ENCODE results near the gene NUP210.

NUP210 gene

DNA sequence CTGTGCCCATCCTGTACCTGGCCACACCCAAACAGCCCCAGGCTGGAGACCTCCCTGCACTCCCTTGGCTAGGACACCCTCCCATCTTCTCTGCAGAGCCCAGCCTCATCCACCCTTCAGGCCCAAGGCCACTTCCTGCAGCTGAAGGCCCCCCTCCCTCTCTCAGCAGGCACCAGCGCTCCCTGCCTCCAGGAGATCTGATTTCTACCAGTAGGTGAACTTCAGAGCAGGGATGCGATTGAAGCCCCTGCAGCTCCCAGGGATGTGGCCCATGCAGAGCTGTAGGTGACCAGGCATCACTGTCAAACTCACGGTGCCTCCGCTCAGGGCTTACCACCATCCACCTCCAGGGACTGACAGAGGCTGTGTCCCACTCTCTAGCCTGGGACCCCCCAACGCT, 96.3 kb downstream of the NUP210 start:
- DNase-seq (ENCODE audit: low read depth in 2 of 2) = no peak

DNA sequence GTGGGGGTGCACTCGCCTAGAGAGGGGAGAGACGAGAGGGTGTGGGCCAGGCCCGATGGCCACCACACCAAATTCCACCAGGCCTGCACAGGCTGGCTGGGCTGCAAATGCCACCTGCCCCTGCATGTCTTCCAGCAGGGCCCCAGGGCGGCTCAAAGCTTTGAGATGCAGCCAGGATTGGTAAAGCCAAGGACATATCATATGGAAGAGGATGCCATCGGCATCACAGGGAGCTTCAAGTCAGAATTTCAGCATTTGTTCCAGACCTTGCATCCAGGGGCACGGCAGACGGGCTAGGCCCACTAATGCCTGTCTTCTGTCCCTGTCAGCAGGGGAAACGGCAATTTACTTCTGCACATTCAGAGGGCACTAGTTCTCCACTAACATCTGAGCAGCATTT, 97.8 kb downstream of the NUP210 start:
- DNase-seq (ENCODE audit: low read depth in 2 of 2) = no peak

DNA sequence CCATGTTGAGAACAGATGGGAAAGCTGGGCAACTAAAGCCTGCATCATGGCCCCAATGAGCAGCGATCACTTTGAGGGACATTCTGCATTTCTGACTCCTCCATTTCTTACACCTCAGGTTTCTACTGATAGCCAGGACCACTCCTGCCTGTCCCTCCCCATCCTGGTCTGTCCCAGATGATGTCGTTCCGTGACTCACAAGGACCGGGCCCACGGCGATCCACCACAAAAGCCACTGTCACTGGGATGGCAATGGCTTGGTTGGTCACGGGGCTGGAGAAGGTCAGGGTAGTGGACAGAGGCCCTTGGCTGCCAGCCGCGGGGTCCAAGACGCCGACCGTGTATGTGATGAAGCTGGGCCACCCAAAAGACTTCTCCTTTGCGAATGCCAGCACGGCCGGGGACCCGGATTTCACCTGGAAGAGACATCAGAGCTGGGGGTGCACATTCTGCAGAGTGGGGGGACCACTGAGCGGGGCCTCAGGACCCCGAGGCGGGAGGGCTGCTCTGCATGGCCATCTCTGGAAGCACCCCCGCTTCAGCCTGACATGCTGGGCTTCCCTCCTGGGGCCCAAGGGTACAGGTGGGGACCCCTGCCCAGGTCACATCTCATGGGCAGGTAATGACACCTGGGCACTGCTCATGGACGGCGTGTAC, 100.4 kb downstream of the NUP210 start:
- DNase-seq (ENCODE audit: low read depth in 2 of 2) = no peak

DNA sequence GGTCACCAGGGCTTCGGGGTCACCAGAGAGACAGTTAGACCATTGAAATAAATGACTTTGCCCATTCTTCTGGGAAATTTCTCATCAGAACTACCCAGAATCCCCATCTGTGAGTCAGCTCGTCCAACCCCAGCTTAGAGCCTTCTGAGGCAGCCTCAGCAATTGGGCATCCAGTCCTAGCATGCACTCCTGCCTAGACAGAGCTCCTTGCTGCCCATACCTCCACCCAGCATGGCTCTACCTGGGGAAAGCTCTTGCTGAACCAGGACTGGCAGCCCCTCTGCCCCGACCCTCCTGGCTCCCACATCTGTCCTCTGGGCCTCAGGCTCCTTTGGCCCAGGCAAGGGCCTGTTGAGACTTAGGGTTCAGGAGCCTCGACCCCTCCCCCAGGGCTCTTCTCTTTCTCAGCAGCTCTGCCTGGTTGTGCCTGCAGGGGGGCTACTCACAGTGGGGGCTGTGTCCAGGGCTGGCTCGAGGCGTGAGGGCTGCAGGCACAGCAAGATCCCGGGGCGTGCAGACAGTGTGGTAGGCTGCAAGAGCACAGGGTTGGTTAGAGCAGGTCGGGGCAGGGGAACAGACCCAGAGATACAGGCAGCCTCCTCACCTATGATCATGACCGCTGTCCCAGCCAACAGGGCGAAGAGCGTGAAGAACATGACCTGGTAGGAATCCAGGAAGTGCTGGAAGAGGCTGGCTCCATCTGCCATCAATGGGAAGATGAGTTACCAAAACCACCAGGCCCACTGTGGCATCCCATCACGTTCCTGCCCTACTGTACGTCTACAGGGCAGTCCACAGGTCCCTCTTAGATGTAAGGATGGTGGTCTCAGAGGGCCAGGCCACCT, 101.3 kb downstream of the NUP210 start:
- no peak for DNase-seq (ENCODE audit: low read depth in 2 of 2)

DNA sequence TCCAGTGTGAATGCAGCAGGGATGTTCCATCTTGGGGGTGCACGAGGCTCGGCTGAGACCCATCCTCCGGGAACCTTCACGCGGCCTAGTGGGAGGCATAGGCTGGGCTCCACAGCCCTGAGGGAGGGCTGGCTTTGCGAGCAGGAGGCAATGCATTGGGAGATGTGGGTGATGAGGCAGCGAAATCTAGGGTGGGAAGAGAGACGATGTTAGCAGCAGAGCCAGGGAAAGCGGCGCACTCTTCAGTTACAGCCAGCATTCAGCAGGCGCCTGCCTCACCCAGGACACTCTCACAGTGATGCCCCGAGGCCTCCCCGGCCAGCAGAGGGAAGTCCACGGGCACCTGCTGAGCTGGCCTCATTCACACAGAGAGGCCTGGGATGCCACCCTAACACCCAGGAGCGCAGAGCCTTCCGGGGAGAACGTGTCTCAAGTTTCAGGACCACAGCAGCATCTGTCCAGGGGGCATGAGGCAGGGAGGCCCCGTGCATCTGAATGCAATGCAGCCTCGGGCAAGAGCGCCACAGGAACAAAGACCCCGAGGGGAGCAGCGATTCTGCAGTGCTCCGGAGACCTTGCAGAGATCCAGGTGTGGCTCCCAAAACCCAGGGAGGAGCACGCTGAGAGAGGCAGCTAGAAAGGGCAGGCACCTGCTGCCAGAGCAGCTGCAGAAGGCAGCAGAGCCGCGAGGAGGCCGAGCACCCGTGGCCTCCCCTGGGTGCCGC, 102.4 kb downstream of the NUP210 start:
- no peak for DNase-seq (ENCODE audit: low read depth in 2 of 2)

DNA sequence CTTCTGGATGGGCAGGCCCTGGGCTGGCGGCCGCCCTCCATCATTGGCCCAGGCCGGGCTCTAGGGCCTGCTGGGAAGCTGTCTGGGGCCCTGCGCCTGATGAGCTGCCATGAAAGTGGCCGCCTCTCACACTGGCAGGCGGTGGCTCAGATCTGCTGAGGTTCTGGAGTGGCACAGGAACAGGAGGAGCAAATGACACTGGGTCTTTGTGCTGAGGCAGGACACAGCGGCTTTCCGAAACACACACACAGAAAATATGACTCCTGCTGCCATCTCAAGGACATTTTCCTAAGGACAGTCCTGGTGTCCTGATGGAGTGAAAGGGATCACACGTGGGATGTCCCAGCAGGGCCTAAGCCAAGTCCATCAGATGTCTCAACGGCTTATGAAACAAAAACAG, 103.5 kb downstream of the NUP210 start:
- no peak for DNase-seq (ENCODE audit: low read depth in 2 of 2)

DNA sequence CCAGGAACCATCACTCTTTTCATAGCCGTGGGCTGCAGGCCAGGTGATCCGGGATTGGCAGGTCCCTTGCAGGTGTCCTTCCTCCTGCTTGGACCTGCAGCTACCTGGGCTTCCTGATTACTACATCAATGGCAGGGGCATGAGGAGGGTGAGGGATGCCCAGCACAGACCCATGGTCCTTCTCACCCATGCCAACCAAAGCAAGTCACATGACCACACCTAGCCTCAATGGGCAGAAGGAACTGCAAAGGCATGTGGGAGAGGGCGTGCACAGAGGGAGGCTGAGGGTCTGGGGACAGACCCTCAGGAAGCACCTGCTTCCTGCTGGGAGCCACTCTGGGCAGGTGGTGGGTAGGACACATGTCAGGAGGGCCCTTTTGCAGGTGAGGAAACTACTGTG, 105.2 kb downstream of the NUP210 start:
- no peak for DNase-seq (ENCODE audit: low read depth in 2 of 2)

DNA sequence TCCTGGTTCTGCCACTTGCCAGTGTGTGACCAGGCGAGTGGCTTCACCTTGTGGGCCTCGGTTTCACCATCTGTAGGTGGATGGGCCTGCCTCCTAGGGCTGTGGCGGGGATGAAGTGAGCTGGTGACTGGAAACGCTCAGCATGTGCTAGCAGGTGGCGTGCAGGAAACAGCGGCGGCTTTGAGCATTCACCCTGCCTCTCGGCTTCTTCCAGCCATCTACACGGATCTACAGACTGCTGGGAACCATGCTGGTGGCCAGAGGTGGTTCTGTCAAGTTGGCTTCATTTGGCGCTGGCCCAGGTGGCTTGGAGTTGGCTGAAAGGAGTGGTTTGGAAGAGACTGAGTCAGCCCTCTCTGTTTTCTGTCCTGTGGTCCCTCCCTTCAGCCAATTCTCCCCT, 106.3 kb downstream of the NUP210 start:
- DNase-seq (ENCODE audit: low read depth in 2 of 2) = no peak

DNA sequence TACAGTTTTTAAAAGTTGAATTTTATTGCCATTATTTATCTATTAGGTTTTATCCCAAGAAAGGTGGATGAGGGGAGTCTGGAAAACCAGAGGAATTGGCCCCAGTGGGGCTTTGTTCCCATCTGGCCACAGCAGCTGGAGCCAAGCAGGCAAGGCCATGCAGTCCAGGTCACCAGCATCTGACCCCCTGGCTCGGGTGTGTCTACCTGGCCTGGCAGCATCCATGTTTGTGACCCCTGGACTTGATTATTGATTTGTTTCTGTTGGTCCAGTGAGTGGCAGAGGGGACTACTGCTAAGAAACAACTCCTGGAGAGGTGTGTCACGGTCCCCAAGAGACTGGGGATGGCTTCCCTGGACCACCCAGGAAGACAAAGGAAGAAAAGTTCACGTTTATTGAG, 111.1 kb downstream of the NUP210 start:
- no peak for DNase-seq (ENCODE audit: low read depth in 2 of 2)

DNA sequence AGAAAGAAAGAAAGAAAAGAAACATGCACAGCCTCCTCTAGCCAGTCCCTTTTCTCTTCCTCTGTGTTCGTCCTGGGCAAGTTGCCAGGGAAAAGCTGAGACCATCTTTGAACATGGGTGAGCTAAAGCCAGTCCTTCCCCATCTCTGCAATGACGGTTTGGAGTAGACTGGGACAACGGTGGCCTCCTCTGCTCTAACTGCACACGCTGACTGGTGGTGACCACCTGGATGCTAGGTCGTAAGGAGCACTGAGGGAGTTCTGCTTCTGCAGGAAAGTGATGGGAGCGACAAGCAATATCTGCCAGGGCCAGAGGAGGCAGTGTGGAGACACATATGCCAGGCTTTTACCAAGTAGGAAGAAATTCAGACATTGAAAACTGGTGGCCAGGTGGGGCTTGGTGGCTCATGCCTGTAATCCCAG, 111.7 kb downstream of the NUP210 start:
- DNase-seq (ENCODE audit: low read depth in 2 of 2) = no peak

DNA sequence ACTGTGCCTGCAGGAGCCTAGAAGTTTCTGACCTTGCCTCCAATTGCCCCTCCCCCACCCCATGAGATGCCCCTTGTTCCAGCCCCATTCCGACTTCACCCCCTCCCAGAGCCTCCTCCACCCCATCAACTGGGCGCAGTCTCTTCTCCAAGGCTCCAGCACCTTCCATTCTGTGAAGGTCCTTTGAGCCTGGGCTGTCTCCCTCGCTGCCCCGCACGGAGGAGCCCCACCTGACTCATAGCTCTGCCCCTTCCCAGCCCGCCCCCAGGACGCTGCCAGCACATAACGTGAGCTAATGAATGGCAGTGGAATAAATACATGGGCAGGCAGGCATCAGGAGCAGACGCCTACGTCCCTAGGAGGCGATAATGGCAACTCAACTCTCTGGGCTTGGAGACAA, 113.1 kb downstream of the NUP210 start:
- no peak for DNase-seq (ENCODE audit: low read depth in 2 of 2)

DNA sequence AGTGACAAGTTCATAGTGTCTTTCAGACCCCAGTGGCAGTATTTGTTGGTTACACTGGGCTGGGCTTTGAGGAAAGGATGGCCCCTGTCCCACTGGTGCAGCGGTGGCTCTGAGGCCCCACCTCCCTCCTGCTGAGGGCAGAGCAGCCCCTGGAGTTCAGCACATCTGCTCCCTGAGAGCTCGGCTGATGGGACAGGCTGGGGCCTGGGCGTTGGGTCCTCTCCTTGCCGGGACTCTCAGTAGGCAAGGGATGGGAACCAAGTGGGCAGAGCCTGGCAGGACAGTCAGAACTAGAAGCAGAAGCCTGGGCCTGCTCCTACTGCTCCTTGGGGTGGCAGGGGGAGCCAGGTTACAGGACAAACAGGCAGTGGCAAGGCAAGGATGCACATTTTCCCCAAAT, 114.5 kb downstream of the NUP210 start:
- no peak for DNase-seq (ENCODE audit: low read depth in 2 of 2)

DNA sequence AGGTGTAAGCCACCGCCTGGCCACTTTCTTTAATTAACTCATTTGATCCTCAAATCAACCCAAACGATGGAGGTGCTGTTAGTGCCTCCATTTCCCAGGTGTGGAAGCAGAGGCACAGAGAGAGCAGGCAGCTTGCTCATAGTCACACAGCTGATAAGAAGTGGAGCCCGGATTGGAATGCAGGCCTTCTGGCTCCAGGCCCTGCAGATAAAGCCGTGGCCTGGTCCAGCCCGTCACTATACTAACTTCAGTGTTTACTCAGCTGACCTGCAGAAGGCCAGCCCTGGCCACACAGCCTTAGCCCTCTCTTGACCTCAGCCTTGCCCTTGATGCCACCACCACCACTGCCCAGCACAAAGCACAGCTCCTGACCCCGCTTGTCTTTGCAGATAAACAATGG, 116.7 kb downstream of the NUP210 start:
- no peak for DNase-seq (ENCODE audit: low read depth in 2 of 2)

DNA sequence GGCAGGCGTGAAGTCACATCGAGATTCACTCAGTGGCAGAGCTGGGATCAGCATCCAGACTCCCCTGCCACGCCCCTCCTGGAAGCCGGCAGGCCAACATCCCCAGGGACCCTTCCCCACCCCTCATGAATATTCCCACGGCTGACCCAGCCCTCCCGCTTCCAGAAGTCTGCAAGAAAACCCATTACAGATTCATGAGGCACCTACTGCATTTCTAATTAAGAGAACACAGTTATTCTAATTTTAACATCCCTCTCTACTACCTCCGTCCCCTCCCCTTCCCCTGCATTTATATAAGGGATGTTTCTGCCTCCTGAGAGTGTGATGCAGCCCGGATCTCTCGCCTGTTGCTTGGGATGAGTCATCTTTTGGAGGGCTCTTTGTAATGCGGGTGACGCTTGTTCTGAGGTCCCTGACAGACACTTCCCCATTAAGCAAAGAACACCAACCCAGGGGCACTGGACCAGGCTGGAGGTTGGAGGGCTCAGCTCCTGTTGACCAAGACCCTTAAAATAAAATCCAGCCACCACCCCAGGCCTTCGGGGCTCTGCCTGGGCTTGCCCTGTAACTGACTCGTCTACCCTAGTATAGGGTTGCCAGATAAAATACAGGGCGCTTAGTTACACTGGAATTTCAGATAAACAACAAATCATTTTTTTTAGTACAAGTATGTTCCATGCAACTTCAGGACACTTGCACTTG, 118.7 kb downstream of the NUP210 start:
- no peak for DNase-seq (ENCODE audit: low read depth in 2 of 2)

DNA sequence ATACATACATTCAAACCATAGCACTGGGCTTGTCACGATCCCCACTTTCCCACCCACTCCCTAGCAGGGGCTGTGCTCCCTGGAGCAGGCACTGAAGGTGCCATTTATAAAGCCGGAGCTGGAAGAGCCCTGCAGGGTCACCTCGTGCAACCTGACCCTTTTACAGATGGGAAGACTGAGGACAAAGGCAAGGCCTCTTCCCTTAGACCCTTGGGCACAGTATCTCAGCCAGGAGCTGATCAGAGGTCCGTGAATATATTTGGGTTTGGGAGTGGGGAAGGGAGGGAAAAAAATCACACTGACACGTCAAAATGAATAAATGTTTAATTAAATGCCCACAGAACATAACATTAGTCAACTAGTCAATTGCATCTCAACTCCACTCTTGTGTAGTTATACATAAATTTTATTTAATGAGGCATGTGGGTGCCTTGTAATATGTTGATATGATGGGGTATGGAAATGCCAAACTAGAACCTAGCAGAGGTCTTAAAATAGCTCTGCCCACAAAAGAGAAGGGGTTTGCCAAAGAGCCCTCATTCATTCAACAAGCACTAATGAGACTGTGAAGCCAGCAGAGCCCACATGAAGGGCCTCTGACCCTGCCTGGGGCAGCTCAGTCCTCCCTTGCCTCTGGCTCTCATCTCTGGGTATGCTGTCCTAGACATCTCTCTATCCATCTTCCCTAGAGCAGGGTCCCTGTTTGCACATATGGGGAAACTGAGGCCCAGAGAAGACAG, 119.4 kb downstream of the NUP210 start:
- no peak for DNase-seq (ENCODE audit: low read depth in 2 of 2)

DNA sequence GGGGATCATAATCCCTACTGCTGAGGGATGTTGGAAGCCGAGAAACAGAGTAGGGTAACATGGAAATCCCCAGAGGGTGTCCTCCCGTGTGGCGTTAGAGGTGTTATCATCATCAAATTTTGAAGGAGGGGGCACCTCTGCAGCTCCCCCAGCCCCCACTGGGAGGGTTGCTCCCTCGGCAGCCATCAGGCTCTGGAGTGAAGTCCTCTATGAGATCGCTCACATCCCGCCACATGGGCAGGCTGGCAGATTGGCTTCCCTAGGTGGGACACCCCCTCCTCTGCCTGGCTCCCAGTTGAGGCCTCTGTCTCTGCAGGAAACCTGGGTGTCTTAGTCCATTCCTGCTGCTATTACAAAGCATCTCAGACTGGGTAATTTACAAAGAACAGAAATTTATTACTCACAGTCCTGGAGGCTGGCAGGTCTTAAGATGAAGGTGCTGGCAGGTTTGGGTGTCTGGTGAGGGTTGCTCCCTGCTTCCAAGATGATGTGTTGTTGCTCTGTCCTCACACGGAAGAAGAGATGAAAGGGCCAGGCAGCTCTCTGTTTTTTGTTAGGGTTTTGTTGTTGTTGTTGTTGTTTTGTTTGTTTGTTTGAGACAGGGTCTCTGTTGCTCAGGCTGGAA, 120.5 kb downstream of the NUP210 start:
- no peak for DNase-seq (ENCODE audit: low read depth in 2 of 2)

DNA sequence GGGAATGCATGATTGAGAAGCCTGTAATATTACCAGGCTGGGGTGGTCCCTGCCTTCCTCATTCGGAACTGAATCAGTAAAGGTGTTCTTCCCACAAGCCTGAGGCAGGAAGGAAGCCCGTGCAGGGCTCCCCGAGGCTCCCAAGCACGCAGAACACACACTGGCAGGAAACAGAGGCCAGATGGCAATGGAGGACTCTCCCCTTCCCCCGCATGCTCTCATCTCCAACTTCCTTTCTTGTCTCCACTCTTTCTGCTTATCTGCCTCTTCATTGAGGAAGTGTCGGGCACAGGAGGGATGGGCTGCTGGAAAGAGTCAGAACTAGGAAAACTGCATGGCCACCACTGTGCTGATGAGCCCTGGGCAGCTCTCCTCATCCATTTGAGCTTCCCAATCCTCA, 123.5 kb downstream of the NUP210 start:
- no peak for DNase-seq (ENCODE audit: low read depth in 2 of 2)

DNA sequence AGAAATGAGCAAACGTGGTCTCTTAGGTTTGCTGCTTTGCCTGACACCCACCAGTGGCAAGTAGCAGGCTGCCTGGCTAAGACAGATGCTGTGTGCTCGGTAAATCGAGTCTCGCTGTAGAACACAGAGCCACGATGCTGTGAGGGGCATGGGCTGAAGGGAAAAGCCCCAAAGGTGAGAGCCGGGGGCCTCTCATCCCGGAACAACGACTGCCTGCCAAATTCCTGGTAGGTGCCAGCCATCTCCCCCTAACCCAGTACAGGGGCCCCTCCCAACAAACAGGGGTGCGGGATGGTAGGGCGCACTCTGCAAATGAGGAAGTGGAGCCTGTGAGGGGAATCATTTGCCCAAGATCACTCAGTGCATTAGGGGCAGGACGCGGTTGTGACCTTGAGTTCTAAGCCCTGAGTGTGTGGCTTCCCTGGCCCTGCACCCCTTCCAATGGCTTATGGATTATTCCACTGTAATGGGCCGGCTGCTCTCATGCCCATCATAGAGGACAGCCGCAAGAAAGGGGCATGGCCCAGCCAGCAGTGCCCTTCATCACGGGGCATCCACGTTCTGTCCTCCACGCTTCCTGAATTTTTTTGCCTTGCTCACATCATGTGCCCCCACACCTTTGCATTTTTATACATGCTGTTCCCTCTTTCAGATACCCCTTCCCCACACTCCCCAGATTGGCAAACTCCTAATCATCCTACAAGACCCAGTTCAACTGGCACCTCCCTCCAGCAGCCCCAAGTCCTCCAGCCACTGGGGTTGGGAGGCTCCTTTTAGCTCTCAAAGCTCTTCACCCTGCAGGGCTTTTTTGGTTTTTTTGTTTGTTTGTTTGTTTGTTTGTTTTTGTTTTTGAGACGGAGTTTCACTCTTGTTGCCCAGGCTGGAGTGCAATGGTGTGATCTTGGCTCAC, 125.4 kb downstream of the NUP210 start:
- DNase-seq (ENCODE audit: low read depth in 2 of 2) = no peak

DNA sequence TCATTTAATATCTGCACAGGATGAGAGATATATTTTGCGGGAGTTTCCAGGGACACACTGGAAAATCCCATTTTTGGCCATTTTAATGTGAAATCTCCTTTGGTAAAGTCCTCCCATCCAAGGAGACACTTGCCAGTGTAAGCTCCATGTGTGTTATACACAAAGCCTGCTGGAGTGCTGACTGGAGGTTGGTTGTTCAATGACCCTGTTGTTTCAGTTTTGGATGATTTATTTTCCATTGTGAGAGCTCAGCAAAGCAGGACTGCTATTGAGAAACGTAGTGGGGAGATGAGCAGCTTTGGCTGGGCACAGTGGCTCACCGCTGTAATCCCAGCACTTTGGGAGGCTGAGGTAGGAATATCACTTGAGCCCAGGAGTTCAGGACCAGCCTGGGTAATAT, 127.7 kb downstream of the NUP210 start:
- DNase-seq (ENCODE audit: low read depth in 2 of 2) = no peak

DNA sequence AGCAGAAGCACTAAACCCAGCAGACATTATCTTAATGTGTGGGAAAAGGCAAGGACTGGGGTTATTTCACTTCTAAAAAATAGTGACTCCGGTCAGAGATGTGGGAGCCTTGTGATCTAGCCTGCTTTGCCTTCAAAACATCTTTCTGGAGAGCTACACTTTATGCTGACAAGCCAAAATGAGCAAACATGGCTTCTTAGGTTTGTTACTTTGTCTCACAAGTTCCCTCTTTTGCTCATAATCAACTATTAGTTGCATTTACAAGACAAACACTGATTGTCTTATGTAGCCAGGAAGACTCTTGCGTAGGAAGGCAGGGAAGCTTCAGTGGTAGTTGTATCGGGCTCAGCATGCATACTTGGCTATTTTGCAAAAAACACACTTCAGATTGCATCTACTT, 129.2 kb downstream of the NUP210 start:
- DNase-seq (ENCODE audit: low read depth in 2 of 2) = no peak

Data from stimulated activated CD4-positive, alpha-beta T cell treated with anti-CD3 and anti-CD28 coated beads, Interleukin-4, amount 100 ng/mL, for 48 hours (primary cell).